RKO (cell line): ENCODE measurements around the gene SH3RF1.

ENCODE experiments used
- DNase-seq: peaks from one replicate; pipeline ENCODE4 v3.0.0-alpha.2; 2016; ENCODE audit warnings: low spot score

SH3RF1 gene

GRCh38 chr4:169275180-169275579 is 4.4 kb upstream of the SH3RF1 start:
- DNase-seq = no peak

- no peak for DNase-seq
Observed at GRCh38 chr4:169274033-169274432, 3.3 kb upstream of the SH3RF1 start.

DNA sequence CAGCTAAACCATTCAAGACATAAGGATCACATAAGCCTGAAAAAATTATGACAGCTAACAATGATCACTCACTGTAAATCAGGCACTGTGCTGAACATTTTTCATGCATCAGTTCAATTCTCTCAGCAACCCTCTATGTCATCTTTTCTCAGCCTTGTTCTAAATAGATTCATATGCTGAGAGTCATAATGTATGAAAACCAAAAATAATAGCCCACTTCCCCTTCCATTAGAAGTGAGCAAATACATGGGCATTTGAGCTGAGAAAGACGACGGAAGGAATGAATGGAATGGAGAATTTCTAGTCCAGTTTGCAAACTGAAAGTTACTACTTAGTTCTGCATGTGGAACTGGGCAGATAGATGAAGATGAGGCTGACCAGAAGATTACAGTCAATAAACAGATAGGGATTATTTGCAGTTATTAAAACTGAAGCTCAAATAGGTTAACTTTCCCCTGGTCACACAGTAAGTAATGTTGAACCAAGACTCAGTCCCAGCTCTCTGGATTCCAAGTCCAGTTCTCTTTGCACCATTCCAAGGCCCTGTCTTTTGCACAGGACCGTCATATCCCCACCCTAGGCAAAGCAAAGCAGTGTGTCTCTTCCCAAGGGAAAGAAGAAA is 1.6 kb upstream of the SH3RF1 start:
- peak; percentile 14 for DNase-seq

GRCh38 chr4:169271692-169272007 is 894 bp upstream of the SH3RF1 start:
- DNase-seq = no peak

GRCh38 chr4:169269916-169270809 is 593 bp downstream of the SH3RF1 start:
- peak; percentile 54 for DNase-seq

DNA sequence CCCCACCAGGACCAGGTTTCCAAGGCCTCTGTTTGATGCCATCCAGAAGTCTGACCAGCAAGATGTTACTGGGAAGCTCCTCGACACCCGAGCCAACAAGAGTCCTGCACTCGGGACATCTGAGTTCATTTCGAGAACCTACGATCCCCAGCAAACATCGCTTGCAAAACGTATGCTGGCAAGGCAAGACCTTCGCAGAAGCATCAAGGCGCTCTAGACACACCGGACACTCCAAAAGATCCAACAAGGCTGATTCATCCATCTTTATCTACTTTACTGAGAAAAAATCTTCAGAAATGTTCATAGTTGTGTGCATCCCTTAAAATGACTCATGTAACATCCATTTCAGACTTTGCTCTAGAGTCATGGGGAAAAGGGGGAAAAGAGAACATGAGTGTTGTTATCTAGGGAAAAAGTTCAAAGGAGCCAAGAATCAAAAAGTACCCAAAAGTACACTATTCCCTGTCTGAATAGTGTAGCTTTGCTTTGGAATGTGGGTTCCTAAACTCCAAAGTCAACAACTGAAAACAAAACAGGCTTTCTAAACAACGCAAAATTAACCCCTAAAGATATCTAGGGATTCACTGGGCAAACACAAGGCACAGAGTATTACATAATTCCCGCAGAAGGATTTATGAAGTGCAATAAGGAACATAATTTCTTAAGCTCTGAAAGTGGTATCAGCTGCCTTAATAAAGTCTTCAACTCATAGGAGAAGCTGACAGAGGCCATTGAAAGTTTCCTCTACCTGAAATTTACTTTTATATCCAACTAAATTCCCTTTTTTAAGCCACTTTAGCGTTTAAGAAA is 1.6 kb downstream of the SH3RF1 start:
- peak; percentile 72 for DNase-seq

GRCh38 chr4:169267070-169267469 is 3.7 kb downstream of the SH3RF1 start:
- no peak for DNase-seq

DNA sequence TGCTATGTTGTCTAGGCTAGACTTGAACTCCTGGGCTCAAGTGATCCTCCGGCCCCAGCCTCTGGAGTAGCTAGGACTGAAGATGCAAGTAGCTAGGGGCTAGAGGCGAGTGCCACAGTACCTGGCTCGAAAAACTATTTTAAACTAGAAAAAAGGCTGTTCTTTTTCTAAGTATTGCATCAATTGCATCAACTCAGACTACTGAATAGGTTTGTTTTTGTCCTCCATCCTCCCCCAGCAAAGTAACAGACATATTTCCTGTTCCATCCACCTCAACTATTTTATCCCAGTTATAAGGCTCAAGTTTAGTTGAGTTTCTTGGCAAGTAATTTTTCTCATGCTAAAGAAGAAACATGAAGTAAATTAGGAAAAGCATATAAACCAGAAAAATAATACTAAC is 4.1 kb downstream of the SH3RF1 start:
- DNase-seq = no peak

DNA sequence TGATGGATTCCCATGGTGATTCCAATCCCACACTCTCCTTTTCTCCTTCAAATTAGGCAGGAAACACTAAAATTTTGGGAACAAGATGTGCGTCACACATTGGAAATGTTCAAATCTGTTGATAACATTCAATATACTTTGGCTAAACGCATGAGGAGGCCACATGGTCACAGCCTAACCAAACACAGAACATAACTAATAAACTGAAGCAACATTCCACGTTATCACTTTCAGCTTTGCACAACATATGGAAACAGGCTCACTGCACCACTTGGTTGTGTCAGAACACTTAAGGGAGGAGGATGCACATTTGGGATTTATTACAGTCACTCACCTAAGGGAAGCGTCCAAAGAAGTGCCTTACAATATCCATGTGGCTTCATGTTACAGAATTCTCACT is 4.7 kb downstream of the SH3RF1 start:
- DNase-seq = no peak

- no peak for DNase-seq
Observed at GRCh38 chr4:169263791-169264392, 6.9 kb downstream of the SH3RF1 start.

- no peak for DNase-seq
Observed at GRCh38 chr4:169260217-169260866, 10.4 kb downstream of the SH3RF1 start.

- no peak for DNase-seq
Observed at GRCh38 chr4:169259271-169259670, 11.5 kb downstream of the SH3RF1 start.

- DNase-seq = no peak
Observed at GRCh38 chr4:169258141-169258540, 12.6 kb downstream of the SH3RF1 start.

DNA sequence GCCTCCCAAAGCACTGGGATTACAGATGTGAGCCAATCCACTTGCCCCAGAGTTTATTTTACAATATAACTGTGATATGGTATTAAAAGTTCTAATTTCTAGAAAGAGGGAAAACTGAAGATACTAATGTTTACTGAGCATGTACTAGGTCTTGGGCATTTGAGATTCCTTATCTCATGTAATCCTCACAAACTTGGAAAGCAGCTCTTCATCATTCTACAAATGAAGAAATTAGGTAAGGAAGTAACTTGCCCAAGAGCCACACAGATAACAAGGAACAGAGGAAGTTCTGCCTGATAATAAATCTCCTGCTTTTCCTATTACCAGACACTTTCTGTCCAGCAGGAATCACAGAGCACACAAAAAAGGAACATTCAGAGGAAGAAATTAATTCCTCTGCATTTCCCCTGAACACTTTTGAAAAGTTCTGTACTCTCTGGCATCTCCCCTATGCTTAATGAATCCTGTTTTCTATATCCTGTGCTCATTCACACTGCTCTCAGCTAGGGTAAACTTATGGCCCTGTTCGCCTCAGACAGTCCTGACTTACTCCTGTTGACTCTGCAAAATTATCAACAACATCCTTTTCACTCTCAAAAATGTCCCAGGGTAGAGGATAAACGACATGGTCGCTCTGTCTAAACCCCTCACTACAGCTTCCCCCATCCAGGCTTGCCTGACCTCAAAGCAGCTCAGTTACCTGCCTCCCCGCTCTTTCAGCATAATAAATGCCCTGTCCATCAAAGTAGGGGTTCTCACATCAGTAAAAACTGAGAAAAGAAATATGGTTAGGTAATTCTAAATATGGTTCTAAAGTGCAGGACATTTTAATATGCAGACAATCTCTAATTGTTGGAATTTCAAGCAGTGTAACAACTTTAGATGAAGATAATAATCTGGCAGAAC is 13.6 kb downstream of the SH3RF1 start:
- no peak for DNase-seq

DNA sequence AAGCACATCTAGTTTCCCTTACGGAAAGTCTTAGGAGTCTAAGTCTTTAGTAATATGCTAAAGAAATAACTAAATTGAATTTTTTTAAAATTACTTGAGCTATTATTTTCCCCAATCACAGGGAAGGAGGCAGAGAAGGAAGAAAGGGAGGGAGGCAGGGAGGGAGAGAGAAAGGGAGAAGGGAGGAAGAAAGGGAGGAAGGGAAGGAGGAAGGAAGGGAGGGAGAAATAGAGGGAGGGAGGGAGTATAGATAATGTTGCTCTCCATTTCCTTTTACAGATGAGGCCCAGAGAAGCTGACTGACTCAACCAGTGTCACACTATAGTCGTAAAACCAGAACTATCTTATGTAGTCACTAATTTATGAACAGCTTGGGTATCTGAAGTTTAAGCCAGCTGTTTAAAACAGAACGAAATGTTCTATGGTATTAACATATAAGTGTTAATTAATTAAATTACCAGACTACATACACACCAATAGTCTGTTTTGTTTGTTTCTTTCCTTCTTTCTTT is 14.6 kb downstream of the SH3RF1 start:
- peak; percentile 24 for DNase-seq

DNA sequence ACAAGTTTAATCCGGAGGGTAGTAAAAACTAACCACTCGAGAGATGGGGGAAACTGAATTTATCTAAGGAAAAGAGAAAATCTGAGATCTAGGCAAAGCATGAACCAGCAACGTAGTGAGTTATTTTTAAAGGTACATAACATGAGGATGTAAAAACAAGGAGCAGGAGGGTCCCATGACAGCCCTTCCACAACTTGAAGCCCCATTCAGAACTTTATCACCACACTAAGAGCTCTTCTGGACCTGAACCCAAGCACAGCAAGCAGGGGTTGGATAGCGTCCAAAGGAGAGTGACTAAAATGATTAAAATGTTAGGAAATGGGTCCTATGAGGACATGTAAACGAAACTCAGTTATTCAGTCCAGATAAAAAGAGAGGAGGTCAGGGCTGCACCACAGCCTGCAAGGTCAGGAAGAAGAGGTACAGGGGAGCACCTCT is 16.2 kb downstream of the SH3RF1 start:
- DNase-seq = no peak

- DNase-seq = no peak
Observed at GRCh38 chr4:169253904-169254303, 16.9 kb downstream of the SH3RF1 start.

GRCh38 chr4:169253113-169253671 is 17.6 kb downstream of the SH3RF1 start:
- DNase-seq = no peak

DNA sequence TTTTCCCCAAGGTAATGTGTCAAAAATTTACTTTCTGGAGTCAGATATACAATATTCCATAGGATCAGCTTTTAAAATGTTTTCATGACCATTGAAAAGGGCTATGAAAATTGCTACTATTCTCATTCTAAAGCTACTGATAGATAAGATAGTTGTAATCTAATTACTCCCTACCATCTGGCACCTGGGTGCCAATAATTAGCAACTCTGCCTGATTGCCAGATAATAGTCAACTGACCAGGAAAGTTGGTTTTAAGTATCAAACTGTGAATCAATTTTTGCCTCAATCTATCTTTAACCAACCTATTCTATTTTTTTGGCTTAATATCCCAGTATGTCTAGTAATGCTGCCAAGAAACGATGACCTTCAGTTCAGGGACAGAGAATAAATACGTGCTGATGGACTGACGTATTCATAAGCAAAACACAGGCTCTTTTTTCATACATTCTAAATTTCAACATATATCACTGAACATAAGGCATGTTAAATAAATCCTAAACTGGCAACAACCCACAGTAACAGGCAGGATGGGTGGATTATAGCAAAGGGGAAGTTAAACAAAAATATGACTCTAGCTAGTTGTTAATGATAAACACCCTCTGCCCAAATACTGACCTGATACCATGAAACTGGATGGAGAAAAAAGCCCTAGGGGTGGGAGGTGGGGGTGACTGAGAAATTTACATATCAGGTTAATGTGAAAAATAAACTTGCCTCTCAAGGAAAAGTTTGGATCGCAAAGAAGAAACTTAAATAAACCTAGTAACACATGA is 18.2 kb downstream of the SH3RF1 start:
- DNase-seq = no peak
